OCI-LY3 (cell line): ENCODE data around the gene GADL1.

Source experiments
- H2AFZ ChIP-seq: fragments of 200-600, 300-600 bp; shearing (Covaris generic); 2 replicates; pipeline ENCODE4 v1.6.0; 2014; ENCODE audit warnings: antibody characterized with exemption, low read depth, low read length
- H3K27ac ChIP-seq: fragments of 200-600, 300-600 bp; sonication (generic); 2 replicates; pipeline ENCODE4 v1.5.1; 2014; ENCODE audit warnings: mild to moderate bottlenecking, low read length, moderate library complexity, mixed read lengths
- H3K27me3 ChIP-seq: fragments of 200-600, 300-600 bp; sonication (generic); 2 replicates; pipeline ENCODE4 v1.6.1; 2014; ENCODE audit warnings: low read depth, low read length, mixed read lengths
- H3K36me3 ChIP-seq: fragments of 200-600, 300-600 bp; sonication (generic); replicated peaks from 2 replicates; pipeline ENCODE3; 2014; ENCODE audit warnings: low read depth, low read length, mixed read lengths
- H3K4me1 ChIP-seq: fragments of 300-600, 200-600 bp; sonication (generic); 2 replicates; pipeline ENCODE4 v1.6.1; 2014; ENCODE audit warnings: low read length, mixed read lengths
- H3K4me2 ChIP-seq: fragments of 200-600, 300-600 bp; sonication (generic); 2 replicates; pipeline ENCODE4 v1.6.1; 2014; ENCODE audit warnings: low read length, mixed read lengths
- H3K4me3 ChIP-seq: fragments of 300-600, 200-600 bp; sonication (generic); 2 replicates; pipeline ENCODE4 v1.5.1; 2014; ENCODE audit warnings: antibody characterized with exemption, mild to moderate bottlenecking, low read length, moderate library complexity
- H3K79me2 ChIP-seq: fragments of 300-600, 200-600 bp; shearing (Covaris generic); 2 replicates; pipeline ENCODE4 v1.6.1; 2014; ENCODE audit warnings: mild to moderate bottlenecking, low read length, mixed read lengths
- H3K9ac ChIP-seq: fragments of 300-600, 200-600 bp; shearing (Covaris generic); 2 replicates; pipeline ENCODE4 v1.6.0; 2014; ENCODE audit warnings: mild to moderate bottlenecking, low read length, moderate library complexity
- H3K9me3 ChIP-seq: fragments of 200-600, 300-600 bp; shearing (Covaris generic); 2 replicates; pipeline ENCODE4 v1.6.1; 2014; ENCODE audit warnings: low read length, mixed read lengths; ENCODE audit not compliant: insufficient read depth
- H4K20me1 ChIP-seq: fragments of 200-600, 300-600 bp; sonication (generic); 2 replicates; pipeline ENCODE4 v1.6.1; 2016; ENCODE audit warnings: low read length, mixed read lengths; ENCODE audit not compliant: insufficient read depth
- EZH2phosphoT487 ChIP-seq: fragments of 200-600 bp; shearing (Covaris generic); IDR thresholded peaks from 2 replicates; pipeline ENCODE4 v1.6.1; 2018; ENCODE audit warnings: antibody characterized with exemption, mixed run types, low read depth
- TF ChIP-seq, protein P1 (sequence below): fragments of 200-600, 300-600 bp; sonication (generic); IDR thresholded peaks from 2 replicates; pipeline ENCODE4 v1.5.1; 2014; ENCODE audit warnings: antibody characterized with exemption, low read length, low read depth

The GADL1 gene

DNA sequence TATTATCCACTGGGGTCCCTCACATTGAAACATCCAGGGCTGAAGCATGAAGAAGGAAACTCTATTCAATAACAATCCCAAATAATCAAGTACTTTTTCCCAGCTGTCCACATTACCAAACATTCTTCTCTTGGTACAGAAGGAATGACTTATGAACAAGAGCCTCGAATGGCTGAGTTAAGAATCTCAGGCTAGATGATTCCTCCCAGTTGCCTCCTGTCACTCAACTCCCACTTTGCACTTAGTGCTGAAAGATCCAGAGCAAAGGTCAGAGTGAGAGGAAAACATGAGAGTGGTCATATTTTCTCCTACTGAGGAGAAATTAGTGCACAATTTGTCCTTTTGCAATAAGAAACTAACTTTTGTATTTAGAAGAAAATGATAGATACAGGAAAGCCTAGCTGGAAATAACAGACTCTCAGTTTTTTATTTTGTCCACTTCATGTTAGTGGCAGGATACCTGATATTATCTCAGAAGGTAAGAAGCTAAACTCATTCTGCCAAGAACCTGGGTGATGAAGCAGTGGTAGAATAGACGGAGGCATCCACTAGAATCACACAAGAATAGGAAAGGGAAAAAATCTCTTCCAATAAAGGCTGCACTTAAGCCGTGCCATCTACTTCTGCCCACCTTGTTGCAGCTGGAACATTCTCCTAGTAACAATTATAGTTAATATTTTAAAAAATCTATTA, 46.2 kb downstream of the GADL1 start:
- Histone ChIP-seq H3K27me3 (0 out of 2 replicates have a peak, but pooled peaks cover 3% of the 10 kb centered on the region), H3K9me3 (no peaks in the 10 kb centered on the region), H3K36me3 (no peaks in the 10 kb centered on the region), H3K4me1 (no peaks in the 10 kb centered on the region), H3K79me2 (no peaks in the 10 kb centered on the region), H4K20me1 (no peaks in the 10 kb centered on the region), H3K27ac (no peak overlapping the region), H3K4me3 (no peak overlapping the region), H3K4me2 (no peak overlapping the region), H2AFZ (no peak overlapping the region), H3K9ac (no peak overlapping the region)
- TF ChIP-seq EZH2phosphoT487 = no peak
- TF ChIP-seq, protein P1, sequence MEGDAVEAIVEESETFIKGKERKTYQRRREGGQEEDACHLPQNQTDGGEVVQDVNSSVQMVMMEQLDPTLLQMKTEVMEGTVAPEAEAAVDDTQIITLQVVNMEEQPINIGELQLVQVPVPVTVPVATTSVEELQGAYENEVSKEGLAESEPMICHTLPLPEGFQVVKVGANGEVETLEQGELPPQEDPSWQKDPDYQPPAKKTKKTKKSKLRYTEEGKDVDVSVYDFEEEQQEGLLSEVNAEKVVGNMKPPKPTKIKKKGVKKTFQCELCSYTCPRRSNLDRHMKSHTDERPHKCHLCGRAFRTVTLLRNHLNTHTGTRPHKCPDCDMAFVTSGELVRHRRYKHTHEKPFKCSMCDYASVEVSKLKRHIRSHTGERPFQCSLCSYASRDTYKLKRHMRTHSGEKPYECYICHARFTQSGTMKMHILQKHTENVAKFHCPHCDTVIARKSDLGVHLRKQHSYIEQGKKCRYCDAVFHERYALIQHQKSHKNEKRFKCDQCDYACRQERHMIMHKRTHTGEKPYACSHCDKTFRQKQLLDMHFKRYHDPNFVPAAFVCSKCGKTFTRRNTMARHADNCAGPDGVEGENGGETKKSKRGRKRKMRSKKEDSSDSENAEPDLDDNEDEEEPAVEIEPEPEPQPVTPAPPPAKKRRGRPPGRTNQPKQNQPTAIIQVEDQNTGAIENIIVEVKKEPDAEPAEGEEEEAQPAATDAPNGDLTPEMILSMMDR = no peak

DNA sequence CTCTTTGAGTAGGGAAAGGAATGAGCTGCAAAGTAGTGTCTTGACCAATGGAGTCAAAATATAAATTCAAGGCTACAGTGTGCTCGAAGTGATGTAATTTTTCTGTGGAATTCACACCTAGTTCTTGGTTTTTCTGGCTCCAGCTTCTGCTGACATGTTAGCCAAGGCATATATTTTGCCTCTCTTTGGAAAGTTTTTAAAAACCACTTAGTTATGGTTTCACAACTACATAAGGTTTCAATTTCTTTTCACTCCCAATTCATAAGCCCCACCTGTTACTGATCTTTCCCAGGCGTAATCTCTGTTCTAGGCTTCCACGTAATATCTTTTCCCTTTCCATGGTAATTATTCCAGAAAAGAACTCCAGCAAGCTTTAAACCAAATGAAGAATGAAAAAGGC, 46.9 kb downstream of the GADL1 start:
- H3K4me1 ChIP-seq = no peaks in the 10 kb centered on the region
- no peak overlapping the region for H3K27ac ChIP-seq
- H2AFZ ChIP-seq = no peak overlapping the region
- H3K4me3 ChIP-seq = no peak overlapping the region
- H4K20me1 ChIP-seq = no peaks in the 10 kb centered on the region
- TF ChIP-seq, protein P1 = no peak
- no peak for TF ChIP-seq EZH2phosphoT487
- no peaks in the 10 kb centered on the region for H3K36me3 ChIP-seq
- H3K79me2 ChIP-seq = no peaks in the 10 kb centered on the region
- no peak overlapping the region for H3K4me2 ChIP-seq
- H3K27me3 ChIP-seq = 0 out of 2 replicates have a peak, but pooled peaks cover 3% of the 10 kb centered on the region
- no peak overlapping the region for H3K9ac ChIP-seq
- H3K9me3 ChIP-seq = no peaks in the 10 kb centered on the region

DNA sequence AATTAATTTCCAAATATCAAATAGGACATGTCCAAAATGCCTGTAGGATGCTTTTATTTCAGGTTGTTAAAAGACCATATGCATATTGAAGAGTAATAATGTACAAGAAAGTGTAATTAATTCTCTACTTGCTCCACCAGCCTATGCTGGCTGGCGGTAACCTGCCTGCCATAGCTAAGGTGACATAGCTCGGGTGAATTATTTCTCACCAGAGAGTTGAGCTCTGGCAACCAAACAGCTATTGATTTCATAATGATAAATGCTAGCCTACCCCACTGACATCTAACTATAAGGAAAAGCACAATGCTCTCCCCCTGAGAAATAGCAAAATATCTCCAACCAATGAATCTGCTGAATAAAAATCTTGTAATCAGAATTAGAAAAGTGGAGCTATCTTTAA, 48.9 kb downstream of the GADL1 start:
- H2AFZ ChIP-seq = no peak overlapping the region
- TF ChIP-seq, protein P1 = no peak
- TF ChIP-seq EZH2phosphoT487 = no peak
- H3K4me1 ChIP-seq = no peaks in the 10 kb centered on the region
- no peaks in the 10 kb centered on the region for H3K36me3 ChIP-seq
- H3K9ac ChIP-seq = no peak overlapping the region
- no peak overlapping the region for H3K4me3 ChIP-seq
- H3K4me2 ChIP-seq = no peak overlapping the region
- no peaks in the 10 kb centered on the region for H3K9me3 ChIP-seq
- 0 out of 2 replicates have a peak, but pooled peaks cover 3% of the 10 kb centered on the region for H3K27me3 ChIP-seq
- H3K79me2 ChIP-seq = no peaks in the 10 kb centered on the region
- no peaks in the 10 kb centered on the region for H4K20me1 ChIP-seq
- no peak overlapping the region for H3K27ac ChIP-seq

DNA sequence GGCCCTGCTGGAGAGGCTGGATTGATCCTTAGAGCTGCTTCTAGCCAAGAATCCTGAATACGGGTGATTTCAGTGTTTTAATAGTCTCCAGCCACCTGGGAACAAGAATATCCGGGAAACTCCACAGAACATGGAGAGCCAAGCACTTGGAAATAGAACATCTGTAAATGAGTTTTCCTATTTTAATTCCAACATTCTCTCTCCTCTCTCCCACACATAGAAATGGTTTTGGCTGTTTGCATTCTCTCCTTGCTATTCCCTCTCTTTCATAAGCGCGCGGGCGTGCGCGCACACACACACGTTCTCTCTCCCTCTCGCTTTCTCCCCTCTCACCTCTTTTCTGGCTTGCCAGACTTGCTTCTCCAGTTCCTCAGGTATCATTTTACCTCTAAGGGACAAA, 50.6 kb downstream of the GADL1 start:
- H3K9ac ChIP-seq = no peak overlapping the region
- no peaks in the 10 kb centered on the region for H4K20me1 ChIP-seq
- H3K4me2 ChIP-seq = no peak overlapping the region
- H2AFZ ChIP-seq = no peak overlapping the region
- no peaks in the 10 kb centered on the region for H3K79me2 ChIP-seq
- no peaks in the 10 kb centered on the region for H3K4me1 ChIP-seq
- H3K27ac ChIP-seq = no peak overlapping the region
- H3K4me3 ChIP-seq = no peak overlapping the region
- no peaks in the 10 kb centered on the region for H3K36me3 ChIP-seq
- TF ChIP-seq, protein P1 = no peak
- no peak for TF ChIP-seq EZH2phosphoT487
- no peaks in the 10 kb centered on the region for H3K9me3 ChIP-seq
- 0 out of 2 replicates have a peak, but pooled peaks cover 3% of the 10 kb centered on the region for H3K27me3 ChIP-seq
